K562 (cell line): ENCODE measurements around the gene AP1B1. TPM values are rescaled to one million over a fixed set of nuclear protein-coding genes. Genes with fewer than 3 reads are reported as not detected.

ENCODE experiments used
- ATAC-seq: fragments of 200-7000 bp; cut with Tn5 transposase; 3 replicates; pipeline ENCODE4 v1.9.1; 2020; ENCODE audit warnings: moderate library complexity
- BruUV-seq: library from RNA; stranded (reverse); fragments of 400-500 nt; replicated peaks from 2 replicates; lab custom pipeline; 2021; lab: Mats Ljungman, UMichigan
- CTCF ChIA-PET: fragments of 300-600 bp; formaldehyde crosslinking; extraction: SDS; loops from one replicate; lab custom pipeline; 2021; ENCODE audit warnings: low intra/inter-chr PET ratio; lab: Yijun Ruan, JAX
- POLR2A ChIA-PET: fragments of 300-600, 350-650 bp; sonication (Branson Sonifier 250); formaldehyde crosslinking; extraction: SDS; loops from one replicate; lab custom pipeline; 2021; ENCODE audit warnings: antibody characterized with exemption, inconsistent platforms; lab: Yijun Ruan, JAX
- DNase-seq, 4 experiments: peaks; one replicate each; pipeline versions ENCODE4 v3.0.0 to v3.0.0-alpha.2; 2011 to 2018; ENCODE audit warnings: low spot score in 3 of 4, mixed read lengths in 3 of 4; ENCODE audit errors: extremely low read depth in 1 of 4
- FAIRE-seq: peaks from 2 replicates; lab custom pipeline; 2011; peaks lifted over from hg19 to GRCh38; lab: Jason Lieb, UNC
- H2AFZ ChIP-seq: 2 replicates; pipeline ENCODE4 v1.6.0; 2011; ENCODE audit warnings: low read depth, low read length, control low read depth, inconsistent platforms
- H3K27ac ChIP-seq: fragments of 200-600 bp; 3 replicates; pipeline ENCODE4 v1.8.0; 2011; ENCODE audit warnings: low read depth, mild to moderate bottlenecking, control low read depth, inconsistent platforms, low read length, moderate library complexity, mixed read lengths; ENCODE audit errors: extremely low read depth
- H3K27me3 ChIP-seq, 2 experiments: fragments of 300-600 bp in 1 of 2; 2 replicates in 1 of 2; 3 replicates in 1 of 2; pipeline versions ENCODE4 v1.6.0 to v1.8.0; 2011; ENCODE audit warnings: inconsistent platforms in 2 of 2, low read length in 2 of 2, mild to moderate bottlenecking in 1 of 2, mixed read lengths in 1 of 2, moderate library complexity in 1 of 2; ENCODE audit not compliant: control insufficient read depth in 2 of 2, insufficient read depth in 2 of 2
- H3K36me3 ChIP-seq: fragments of 300-600 bp; 3 replicates; pipeline ENCODE4 v1.8.0; 2011; ENCODE audit warnings: mild to moderate bottlenecking, low read length, inconsistent platforms; ENCODE audit not compliant: control insufficient read depth, insufficient read depth
- H3K4me1 ChIP-seq, 2 experiments: fragments of 200-600 bp in 1 of 2; replicated peaks in 1 of 2; 2 replicates in 1 of 2; 3 replicates in 1 of 2; pipeline versions ENCODE4 v1.5.1 to v1.8.0; 2011; ENCODE audit warnings: inconsistent platforms in 2 of 2, low read length in 2 of 2, mild to moderate bottlenecking in 1 of 2, mixed read lengths in 1 of 2, moderate library complexity in 1 of 2; ENCODE audit not compliant: control insufficient read depth in 2 of 2, insufficient read depth in 2 of 2
- H3K4me2 ChIP-seq: 2 replicates; pipeline ENCODE4 v1.6.1; 2011; ENCODE audit warnings: low read length, control low read depth, inconsistent platforms, mixed read lengths; ENCODE audit not compliant: insufficient read depth
- H3K4me3 ChIP-seq: fragments of 200-600 bp; sonication (generic), shearing (Covaris generic); 2 replicates; pipeline ENCODE4 v1.5.1; 2016; ENCODE audit warnings: control low read depth, inconsistent platforms
- H3K79me2 ChIP-seq: fragments of 200-600 bp; 3 replicates; pipeline ENCODE4 v1.8.0; 2011; ENCODE audit warnings: low read length, inconsistent platforms; ENCODE audit not compliant: control insufficient read depth, insufficient read depth
- H3K9ac ChIP-seq, 2 experiments: 2 replicates each; pipeline versions ENCODE4 v1.6.0 to v1.6.1; 2011; ENCODE audit warnings: low read depth in 2 of 2, low read length in 2 of 2, control low read depth in 1 of 2, inconsistent platforms in 1 of 2, mild to moderate bottlenecking in 1 of 2, mixed read lengths in 1 of 2; ENCODE audit not compliant: insufficient read depth in 1 of 2
- H3K9me1 ChIP-seq: one replicate; pipeline ENCODE4 v1.6.0; 2011; ENCODE audit warnings: inconsistent platforms, mild to moderate bottlenecking, low read length, moderate library complexity; ENCODE audit not compliant: control insufficient read depth, insufficient read depth
- H3K9me3 ChIP-seq: replicated peaks from 2 replicates; pipeline ENCODE4 v1.5.1; 2011; ENCODE audit warnings: low read depth, low read length, inconsistent platforms; ENCODE audit not compliant: control insufficient read depth, insufficient read depth
- H4K20me1 ChIP-seq: replicated peaks from 2 replicates; pipeline ENCODE4 v1.6.1; 2011; ENCODE audit warnings: low read length, inconsistent platforms, mixed read lengths; ENCODE audit not compliant: control insufficient read depth, insufficient read depth
- ATF7 ChIP-seq: fragments of 450-650 bp; IDR thresholded peaks from 2 replicates; pipeline ENCODE4 v1.7.1; 2014; ENCODE audit warnings: mild to moderate bottlenecking, moderate library complexity
- CTBP1 ChIP-seq: fragments of 450-650 bp; IDR thresholded peaks from 2 replicates; pipeline ENCODE4 v1.6.1; 2016; ENCODE audit warnings: borderline replicate concordance
- DEAF1 ChIP-seq: fragments of 450-650 bp; formaldehyde crosslinking; IDR thresholded peaks from 2 replicates; pipeline ENCODE4 v1.4.0; 2020; ENCODE audit warnings: mild to moderate bottlenecking, moderate library complexity
- ELF2 ChIP-seq: fragments of 250-450 bp; sonication (Bioruptor Pico); IDR thresholded peaks from 2 replicates; pipeline ENCODE4 v1.5.0; 2021; ENCODE audit warnings: mild to moderate bottlenecking
- FOSL1 ChIP-seq: fragments of 200-800 bp; sonication (Bioruptor generic); conservative IDR thresholded peaks from 2 replicates; pipeline ENCODE4 v1.6.1; 2016; ENCODE audit warnings: missing genetic modification characterization, missing compliant biosample characterization
- MAX ChIP-seq: sonication (generic); formaldehyde crosslinking; IDR thresholded peaks from 2 replicates; pipeline ENCODE4 v1.9.0; 2022; ENCODE audit warnings: mild to moderate bottlenecking, missing genetic modification reagents
- MAZ ChIP-seq, 2 experiments: fragments of 450-650 bp in 1 of 2; sonication (generic) in 1 of 2; formaldehyde crosslinking; IDR thresholded peaks in 1 of 2; conservative IDR thresholded peaks in 1 of 2; 2 replicates each; pipeline versions ENCODE4 v1.4.0 to v1.5.0; 2020; ENCODE audit warnings: mild to moderate bottlenecking in 1 of 2, missing genetic modification reagents in 1 of 2
- RAD21 ChIP-seq, 2 experiments: fragments of 250-450 bp in 1 of 2; fragments of 450-650 bp in 1 of 2; sonication (Bioruptor Pico) in 1 of 2; formaldehyde crosslinking in 1 of 2; IDR thresholded peaks in 1 of 2; conservative IDR thresholded peaks in 1 of 2; 2 replicates each; pipeline versions ENCODE4 v1.4.0 to v1.8.0; 2020 to 2022; ENCODE audit warnings: mild to moderate bottlenecking in 2 of 2, moderate library complexity in 1 of 2
- SNRNP70 ChIP-seq: fragments of 200-400 bp; formaldehyde crosslinking; optimal IDR thresholded peaks from 2 replicates; pipeline ENCODE3; 2017; ENCODE audit warnings: low read depth, low read length
- SRSF7 ChIP-seq: fragments of 200-400 bp; formaldehyde crosslinking; optimal IDR thresholded peaks from 2 replicates; pipeline ENCODE3; 2017; ENCODE audit warnings: mild to moderate bottlenecking, low read depth, low read length
- STAG1 ChIP-seq: sonication (generic); formaldehyde crosslinking; IDR thresholded peaks from 2 replicates; pipeline ENCODE4 v1.5.0; 2020; ENCODE audit warnings: missing genetic modification reagents, borderline replicate concordance
- TEAD2 ChIP-seq: fragments of 450-650 bp; IDR thresholded peaks from 2 replicates; pipeline ENCODE4 v1.6.1; 2016; ENCODE audit warnings: missing genetic modification characterization, control low read depth, missing compliant biosample characterization
- WHSC1 ChIP-seq: IDR thresholded peaks from one replicate; pipeline ENCODE4 v1.6.1; 2012; ENCODE audit warnings: low read length, control low read depth, inconsistent platforms
- ZNF184 ChIP-seq: sonication (generic); formaldehyde crosslinking; IDR thresholded peaks from 2 replicates; pipeline ENCODE4 v1.5.0; 2020; ENCODE audit warnings: missing genetic modification reagents
- WGBS: fragments of 100-300 bp; shearing (Covaris generic); methylation state at CpG from one replicate; pipeline ENCODE4 v1.1.6; 2016; ENCODE audit warnings: low coverage, mixed read lengths; ENCODE audit not compliant: insufficient coverage; ENCODE audit errors: missing lambda C conversion rate; 5-methylcytosine and 5-hydroxymethylcytosine counted together
- in situ Hi-C: fragments of 300-500 bp; cut with MboI; formaldehyde crosslinking; loops from 4 replicates; pipeline ENCODE4 v1.15.0; 2018; ENCODE audit warnings: inconsistent platforms, mixed read lengths
- intact Hi-C: fragments of 100-400 bp; cut with micrococcal nuclease; formaldehyde crosslinking; loops from 2 replicates; pipeline ENCODE4 v1.14.2; 2022
- polyA plus RNA-seq, 8 experiments: library from polyadenylated mRNA; depleted of rRNA in 4 of 8; stranded (reverse) in 5 of 8; unstranded in 3 of 8; fragments of >200 nt; fragmentation: Nextera tagmentation in 2 of 8; fragmentation: Illumina TruSeq in 1 of 8; extraction: Ambion mirVana in 2 of 8; extraction: Trizol in 1 of 8; gene quantifications; 2 replicates each; pipeline versions ENCODE4 v1.2.1 to v1.2.3, GENCODE V29; 2011 to 2014; ENCODE audit warnings: inconsistent platforms in 1 of 8, missing spikeins in 1 of 8
- total RNA-seq, 7 experiments: library from RNA; depleted of rRNA in 6 of 7; stranded (reverse); fragments of >200 nt in 6 of 7; fragmentation: Illumina TruSeq in 2 of 7; extraction: Trizol in 2 of 7; gene quantifications; 2 replicates each; pipeline versions ENCODE4 v1.2.1 to v1.2.3, GENCODE V29; 2011 to 2021; ENCODE audit warnings: low replicate concordance in 1 of 7

Gene AP1B1
- total and polyA plus RNA-seq, 9 of the 15 experiments (the other 6 are each of a cell fraction or from before 2014, with no cell fraction given), result 1.2 to 60.9 (median 30.1) TPM

GRCh38 chr22:29396126-29396525 lies 7.8 kb upstream of the AP1B1 start (continued):
- TF ChIP-seq ZNF184 (CRISPR knock-in tag) (no peak), SNRNP70 (no peak)

GRCh38 chr22:29394931-29395581 lies 6.7 kb upstream of the AP1B1 start:
- in situ Hi-C loops (loop anchor here (10.0 kb wide), 1 partner anchor 130 kb away; no protein-coding TSS in a partner anchor), intact Hi-C loops (loop anchor here (2.0 kb wide), 1 partner anchor 130 kb away; no protein-coding TSS in a partner anchor)
- peak; percentile 47 to 78 (median 60) for DNase-seq
- Histone ChIP-seq H4K20me1 (no peaks in the 10 kb centered on the region), H3K4me2 (no peak overlapping the region; the same call in 1 of the 2 replicates), H3K9ac (no peak overlapping the region), H2AFZ (peak overlapping the region; percentile 43), H3K4me1 (peaks cover 0 to 2% of the 10 kb centered on the region in 2 experiments; a peak in 1 of 5 replicates), H3K9me1 (no peaks in the 10 kb centered on the region), H3K4me3 (no peak overlapping the region), H3K36me3 (no peaks in the 10 kb centered on the region), H3K79me2 (no peaks in the 10 kb centered on the region), H3K27me3 (no peaks in the 10 kb centered on the region), H3K9me3 (no peaks in the 10 kb centered on the region), H3K27ac (no peak overlapping the region)
- ChIA-PET POLR2A (no interaction called here), CTCF (interaction anchor here (0.5 to 1.2 kb wide), 3 partner anchors 14 to 861 kb away, joined by 3 to 10 read pairs (median 3); no protein-coding TSS in a partner anchor)
- 0% methylated on average over 8 of the region's 10 CpGs for whole genome bisulfite sequencing
- FAIRE-seq, result peak; percentile 87
- no TSS peak for BruUV-seq
- ATAC-seq, result peak; percentile 96
- TF ChIP-seq RAD21 (CRISPR knock-in tag; conservative IDR thresholded peaks at IDR 0.05 in 1 of 2, IDR thresholded peaks at IDR 0.05 in 1 of 2) (peak; percentile 73 to 86), DEAF1 (CRISPR knock-in tag) (peak; percentile 72), CTBP1 (peak; percentile 27; the same call in 1 of the 2 replicates), MAZ (CRISPR knock-in tag; conservative IDR thresholded peaks at IDR 0.05 in 1 of 2, IDR thresholded peaks at IDR 0.05 in 1 of 2) (peak in 1 of 2 experiments; percentile 22; a peak in 1 of 4 replicates), WHSC1 (no peak), MAX (CRISPR knock-in tag) (0 out of 2 replicates have a peak, but pooled peaks have one; percentile 26), TEAD2 (tag) (no peak), STAG1 (CRISPR knock-in tag) (peak; percentile 52; the same call in 1 of the 2 replicates), ATF7 (0 out of 2 replicates have a peak, but pooled peaks have one; percentile 27), SRSF7 (no peak), FOSL1 (tag) (no peak), ELF2 (no peak)
